ENCODE results near the gene CLRN2. TPM values are rescaled to one million over a fixed set of nuclear protein-coding genes. Genes with fewer than 3 reads are reported as not detected.

Gene CLRN2
- total RNA-seq, 1 donor from 2014 or later = not detected

GRCh38 chr4:17510582-17510981 lies 4.4 kb upstream of the CLRN2 start:
- Mint-ChIP-seq H3K27ac (ENCODE audit: unreplicated experiment) (no peak overlapping the region), H3K4me1 (ENCODE audit: low read depth, unreplicated experiment) (peaks cover 4% of the 10 kb centered on the region), H3K36me3 (ENCODE audit: low read depth, unreplicated experiment) (peaks cover 7% of the 10 kb centered on the region), H3K4me3 (ENCODE audit: unreplicated experiment) (peak overlapping the region; percentile 99), H3K27me3 (ENCODE audit: low read depth, unreplicated experiment) (peaks cover 3% of the 10 kb centered on the region), H3K9me3 (ENCODE audit: unreplicated experiment) (no peaks in the 10 kb centered on the region)
- Histone ChIP-seq H3K27me3 (ENCODE audit: insufficient read depth, low read length) (peaks cover 2% of the 10 kb centered on the region), H3K79me2 (ENCODE audit: insufficient read depth, low read length) (peaks cover 17% of the 10 kb centered on the region), H3K27ac (ENCODE audit: low read depth, low read length) (no peak overlapping the region), H3K36me3 (ENCODE audit: insufficient read depth, low read length) (peaks cover 6% of the 10 kb centered on the region), H3K4me3 (ENCODE audit: insufficient read depth, low read depth, low read length) (peak overlapping the region; percentile 90), H3K4me1 (ENCODE audit: insufficient read depth, low read length) (peaks cover 12% of the 10 kb centered on the region), H2AFZ (ENCODE audit: low read depth, low read length) (no peak overlapping the region), H3K9me3 (ENCODE audit: insufficient read depth, low read depth, low read length) (no peaks in the 10 kb centered on the region), H3K9ac (ENCODE audit: low read length) (no peak overlapping the region), H4K20me1 (ENCODE audit: insufficient read depth, low read length) (peaks cover 13% of the 10 kb centered on the region), H3K4me2 (ENCODE audit: low read length) (peak overlapping the region; percentile 97)
- TF ChIP-seq EZH2 (IDR thresholded peaks at IDR 0.05; ENCODE audit: insufficient read depth, low read length) = no peak
- TF ChIP-seq CTCF (IDR thresholded peaks at IDR 0.05; ENCODE audit: insufficient read depth, low read depth, low read length) = no peak
- no peak for FAIRE-seq
- no peak for DNase-seq (ENCODE audit: low read depth)

GRCh38 chr4:17511051-17511450 lies 3.9 kb upstream of the CLRN2 start:
- H3K36me3 Mint-ChIP-seq (ENCODE audit: low read depth, unreplicated experiment) = peaks cover 4% of the 10 kb centered on the region
- peak overlapping the region; percentile 92 for H2AFZ ChIP-seq (ENCODE audit: low read depth, low read length)
- H3K79me2 ChIP-seq (ENCODE audit: insufficient read depth, low read length) = peaks cover 17% of the 10 kb centered on the region
- no peaks in the 10 kb centered on the region for H3K9me3 ChIP-seq (ENCODE audit: insufficient read depth, low read depth, low read length)
- peak overlapping the region; percentile 90 for H3K4me3 ChIP-seq (ENCODE audit: insufficient read depth, low read depth, low read length)
- peaks cover 4% of the 10 kb centered on the region for H3K4me1 Mint-ChIP-seq (ENCODE audit: low read depth, unreplicated experiment)
- H3K27ac Mint-ChIP-seq (ENCODE audit: unreplicated experiment) = no peak overlapping the region
- peaks cover 12% of the 10 kb centered on the region for H3K4me1 ChIP-seq (ENCODE audit: insufficient read depth, low read length)
- H3K36me3 ChIP-seq (ENCODE audit: insufficient read depth, low read length) = peaks cover 6% of the 10 kb centered on the region
- peaks cover 3% of the 10 kb centered on the region for H3K27me3 Mint-ChIP-seq (ENCODE audit: low read depth, unreplicated experiment)
- H3K4me3 Mint-ChIP-seq (ENCODE audit: unreplicated experiment) = peak overlapping the region; percentile 99
- no peak for FAIRE-seq
- H3K4me2 ChIP-seq (ENCODE audit: low read length) = peak overlapping the region; percentile 97
- H3K27ac ChIP-seq (ENCODE audit: low read depth, low read length) = no peak overlapping the region
- peak overlapping the region; percentile 89 for H3K9ac ChIP-seq (ENCODE audit: low read length)
- no peak for TF ChIP-seq EZH2 (IDR thresholded peaks at IDR 0.05; ENCODE audit: insufficient read depth, low read length)
- H3K9me3 Mint-ChIP-seq (ENCODE audit: unreplicated experiment) = no peaks in the 10 kb centered on the region
- peaks cover 2% of the 10 kb centered on the region for H3K27me3 ChIP-seq (ENCODE audit: insufficient read depth, low read length)
- no peak for DNase-seq (ENCODE audit: low read depth)
- H4K20me1 ChIP-seq (ENCODE audit: insufficient read depth, low read length) = peaks cover 13% of the 10 kb centered on the region

- TF ChIP-seq EZH2 (IDR thresholded peaks at IDR 0.05; ENCODE audit: insufficient read depth, low read length) = no peak
- TF ChIP-seq CTCF (IDR thresholded peaks at IDR 0.05; ENCODE audit: insufficient read depth, low read depth, low read length) = no peak
- Histone ChIP-seq H3K4me3 (ENCODE audit: insufficient read depth, low read depth, low read length) (peak overlapping the region; percentile 90), H3K4me1 (ENCODE audit: insufficient read depth, low read length) (peaks cover 12% of the 10 kb centered on the region), H3K36me3 (ENCODE audit: insufficient read depth, low read length) (peaks cover 6% of the 10 kb centered on the region), H3K4me2 (ENCODE audit: low read length) (peak overlapping the region; percentile 97), H3K79me2 (ENCODE audit: insufficient read depth, low read length) (peaks cover 17% of the 10 kb centered on the region), H3K27ac (ENCODE audit: low read depth, low read length) (peak overlapping the region; percentile 7), H3K27me3 (ENCODE audit: insufficient read depth, low read length) (peaks cover 2% of the 10 kb centered on the region), H3K9ac (ENCODE audit: low read length) (peak overlapping the region; percentile 89), H3K9me3 (ENCODE audit: insufficient read depth, low read depth, low read length) (no peaks in the 10 kb centered on the region), H2AFZ (ENCODE audit: low read depth, low read length) (peak overlapping the region; percentile 92), H4K20me1 (ENCODE audit: insufficient read depth, low read length) (peaks cover 13% of the 10 kb centered on the region)
- Mint-ChIP-seq H3K9me3 (ENCODE audit: unreplicated experiment) (no peaks in the 10 kb centered on the region), H3K4me3 (ENCODE audit: unreplicated experiment) (peak overlapping the region; percentile 99), H3K36me3 (ENCODE audit: low read depth, unreplicated experiment) (peaks cover 4% of the 10 kb centered on the region), H3K27me3 (ENCODE audit: low read depth, unreplicated experiment) (peaks cover 3% of the 10 kb centered on the region), H3K4me1 (ENCODE audit: low read depth, unreplicated experiment) (peaks cover 4% of the 10 kb centered on the region), H3K27ac (ENCODE audit: unreplicated experiment) (peak overlapping the region; percentile 3)
- DNase-seq (ENCODE audit: low read depth) (peak; percentile 31), FAIRE-seq (no peak)
Observed at GRCh38 chr4:17511509-17511949, 3.4 kb upstream of the CLRN2 start.
